ENCODE measurements around the gene TESK2. TPM values are rescaled to one million over a fixed set of nuclear protein-coding genes. Genes with fewer than 3 reads are reported as not detected.
A peak's percentile ranks its signal among the peaks of the same experiment; 100 is the strongest.

The TESK2 gene
- total RNA-seq, 1 donor from 2014 or later, result 13.5 TPM

GRCh38 chr1:45348020-45348419 lies 142.9 kb downstream of the TESK2 start:
- no peaks in the 10 kb centered on the region for H3K27me3 ChIP-seq
- H3K9me3 ChIP-seq, result no peaks in the 10 kb centered on the region
- intact Hi-C loops (cut with DNase I), result no loop called here
- H3K36me3 ChIP-seq, result peaks cover 0 to 23% of the 10 kb centered on the region in 2 donors
- peak overlapping the region; percentile 39 for H3K27ac ChIP-seq
- TF ChIP-seq, protein P1, sequence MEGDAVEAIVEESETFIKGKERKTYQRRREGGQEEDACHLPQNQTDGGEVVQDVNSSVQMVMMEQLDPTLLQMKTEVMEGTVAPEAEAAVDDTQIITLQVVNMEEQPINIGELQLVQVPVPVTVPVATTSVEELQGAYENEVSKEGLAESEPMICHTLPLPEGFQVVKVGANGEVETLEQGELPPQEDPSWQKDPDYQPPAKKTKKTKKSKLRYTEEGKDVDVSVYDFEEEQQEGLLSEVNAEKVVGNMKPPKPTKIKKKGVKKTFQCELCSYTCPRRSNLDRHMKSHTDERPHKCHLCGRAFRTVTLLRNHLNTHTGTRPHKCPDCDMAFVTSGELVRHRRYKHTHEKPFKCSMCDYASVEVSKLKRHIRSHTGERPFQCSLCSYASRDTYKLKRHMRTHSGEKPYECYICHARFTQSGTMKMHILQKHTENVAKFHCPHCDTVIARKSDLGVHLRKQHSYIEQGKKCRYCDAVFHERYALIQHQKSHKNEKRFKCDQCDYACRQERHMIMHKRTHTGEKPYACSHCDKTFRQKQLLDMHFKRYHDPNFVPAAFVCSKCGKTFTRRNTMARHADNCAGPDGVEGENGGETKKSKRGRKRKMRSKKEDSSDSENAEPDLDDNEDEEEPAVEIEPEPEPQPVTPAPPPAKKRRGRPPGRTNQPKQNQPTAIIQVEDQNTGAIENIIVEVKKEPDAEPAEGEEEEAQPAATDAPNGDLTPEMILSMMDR (IDR thresholded peaks at IDR 0.05), result no peak
- no peak for TF ChIP-seq POLR2A (IDR thresholded peaks at IDR 0.05)
- TF ChIP-seq POLR2AphosphoS5 (IDR thresholded peaks at IDR 0.05; ENCODE audit: insufficient read depth in 1 of 2, low read depth in 1 of 2), result no peak
- H3K4me3 ChIP-seq, result no peak overlapping the region
- H3K4me1 ChIP-seq, result peaks cover 20% of the 10 kb centered on the region
- no peak for DNase-seq (ENCODE audit: extremely low spot score in 2 of 2)

DNA sequence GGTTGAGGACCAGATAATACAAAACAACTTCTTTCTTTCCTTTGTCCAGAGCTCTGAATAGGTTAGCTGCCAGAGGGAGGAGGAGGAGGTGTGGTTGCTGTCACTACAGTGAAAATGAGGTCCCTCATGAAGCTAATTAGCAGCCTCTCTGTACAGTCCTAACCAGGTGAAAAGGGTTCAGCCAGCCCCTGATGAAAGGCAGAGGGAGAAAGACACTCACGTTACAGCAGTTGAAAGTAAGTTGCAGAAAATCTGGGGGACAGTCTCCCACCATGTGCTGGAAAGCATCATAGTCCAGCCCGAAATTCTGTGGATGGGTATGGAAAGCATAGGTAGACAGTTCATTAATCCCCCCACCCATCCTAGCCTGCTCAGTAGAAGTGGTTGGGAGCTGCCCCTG lies 144.5 kb downstream of the TESK2 start:
- intact Hi-C loops (cut with DNase I), result no loop called here
- peaks cover 0 to 35% of the 10 kb centered on the region in 2 donors for H3K36me3 ChIP-seq

GRCh38 chr1:45345014-45345413 lies 145.9 kb downstream of the TESK2 start:
- intact Hi-C loops (cut with DNase I), result no loop called here

More for the DNA sequence above, 144.5 kb downstream of the TESK2 start:
- TF ChIP-seq, protein P1 (IDR thresholded peaks at IDR 0.05), result no peak
- TF ChIP-seq POLR2AphosphoS5 (IDR thresholded peaks at IDR 0.05; ENCODE audit: insufficient read depth in 1 of 2, low read depth in 1 of 2) (no peak), POLR2A (IDR thresholded peaks at IDR 0.05) (no peak)
- DNase-seq (ENCODE audit: extremely low spot score in 2 of 2), result no peak
- Histone ChIP-seq H3K27me3 (no peaks in the 10 kb centered on the region), H3K27ac (no peak overlapping the region), H3K4me3 (no peak overlapping the region), H3K9me3 (no peaks in the 10 kb centered on the region), H3K4me1 (peaks cover 21% of the 10 kb centered on the region)

DNA sequence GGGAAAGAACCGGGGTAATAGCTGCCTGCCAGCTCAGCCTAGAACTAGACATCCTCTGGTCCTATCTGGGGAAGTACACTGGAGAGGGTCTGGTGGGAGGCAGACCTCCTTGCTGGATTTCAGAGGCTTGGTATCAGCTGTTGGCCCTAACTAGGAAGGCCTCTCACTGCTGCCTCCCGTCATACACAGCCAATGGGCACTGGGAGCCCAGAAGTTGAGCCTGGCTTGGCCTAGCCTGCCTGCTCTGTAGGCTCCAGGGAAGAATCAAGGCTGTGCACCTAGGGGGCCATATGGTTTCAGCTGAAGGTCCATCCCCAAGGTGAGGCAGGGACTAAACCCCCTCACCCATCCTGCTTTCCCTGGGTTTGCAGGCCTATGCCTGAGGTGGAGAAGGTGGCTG lies 146.5 kb downstream of the TESK2 start:
- no peaks in the 10 kb centered on the region for H3K27me3 ChIP-seq

More at GRCh38 chr1:45345014-45345413, 145.9 kb downstream of the TESK2 start:
- Histone ChIP-seq H3K4me1 (peaks cover 31% of the 10 kb centered on the region), H3K27me3 (no peaks in the 10 kb centered on the region), H3K9me3 (no peaks in the 10 kb centered on the region), H3K36me3 (peaks cover 0 to 35% of the 10 kb centered on the region in 2 donors), H3K4me3 (no peak overlapping the region), H3K27ac (no peak overlapping the region)
- no peak for DNase-seq (ENCODE audit: extremely low spot score in 2 of 2)
- no peak for TF ChIP-seq POLR2AphosphoS5 (IDR thresholded peaks at IDR 0.05; ENCODE audit: insufficient read depth in 1 of 2, low read depth in 1 of 2)
- TF ChIP-seq, protein P1 (IDR thresholded peaks at IDR 0.05), result no peak
- TF ChIP-seq POLR2A (IDR thresholded peaks at IDR 0.05), result no peak

More for the DNA sequence above, 146.5 kb downstream of the TESK2 start:
- Histone ChIP-seq H3K9me3 (no peaks in the 10 kb centered on the region), H3K4me1 (peaks cover 31% of the 10 kb centered on the region), H3K36me3 (peaks cover 0 to 35% of the 10 kb centered on the region in 2 donors), H3K27ac (no peak overlapping the region), H3K4me3 (no peak overlapping the region)
- TF ChIP-seq POLR2AphosphoS5 (IDR thresholded peaks at IDR 0.05; ENCODE audit: insufficient read depth in 1 of 2, low read depth in 1 of 2), result no peak
- TF ChIP-seq POLR2A (IDR thresholded peaks at IDR 0.05), result no peak
- TF ChIP-seq, protein P1 (IDR thresholded peaks at IDR 0.05), result no peak
- DNase-seq (ENCODE audit: extremely low spot score in 2 of 2), result no peak
- intact Hi-C loops (cut with DNase I), result no loop called here
